B cell (primary cell): ENCODE data around the gene SPPL2B. TPM values are rescaled to one million over a fixed set of nuclear protein-coding genes. Genes with fewer than 3 reads are reported as not detected.

Experiments used
- ATAC-seq: fragments of 200-7000 bp; cut with Tn5 transposase; one replicate; pipeline ENCODE4 v1.10.0; 2021; ENCODE audit warnings: low read depth, mild to moderate bottlenecking, moderate number of reproducible peaks, moderate library complexity
- CTCF ChIA-PET: fragments of 350-600 bp; sonication (Branson Sonifier 250); formaldehyde crosslinking; loops from one replicate; lab custom pipeline; 2021; ENCODE audit warnings: antibody characterized with exemption, inconsistent platforms; lab: Charles Lee
- POLR2A ChIA-PET: fragments of 350-600 bp; sonication (Branson Sonifier 250); formaldehyde crosslinking; loops from one replicate; lab custom pipeline; 2021; ENCODE audit warnings: antibody characterized with exemption; lab: Charles Lee
- DNase-seq: peaks from one replicate; pipeline ENCODE4 v3.0.0; 2013
- H2AFZ ChIP-seq: 2 replicates; pipeline ENCODE4 v1.6.1; 2012; ENCODE audit warnings: mild to moderate bottlenecking, low read depth, low read length; ENCODE audit not compliant: insufficient read depth, poor library complexity, severe bottlenecking
- H3K27ac ChIP-seq, 2 donors: 1 replicate in 1 of 2; 2 replicates in 1 of 2; pipeline ENCODE4 v1.5.1; 2012 to 2013; ENCODE audit warnings: low read length in 2 of 2, mild to moderate bottlenecking in 2 of 2, moderate library complexity in 1 of 2
- H3K27me3 ChIP-seq, 4 experiments: fragments of 200-600 bp in 1 of 4; sonication (generic) in 1 of 4; replicated peaks in 1 of 4; 1 replicate in 2 of 4; 2 replicates in 2 of 4; pipeline versions ENCODE4 v1.6.1 to v1.7.0; 2013 to 2016; ENCODE audit warnings: low read length in 3 of 4, mild to moderate bottlenecking in 2 of 4, mixed read lengths in 1 of 4, moderate library complexity in 1 of 4; ENCODE audit not compliant: insufficient read depth in 4 of 4, control insufficient read depth in 3 of 4; ENCODE audit errors: control extremely low read depth in 1 of 4
- H3K36me3 ChIP-seq, 2 experiments: replicated peaks in 1 of 2; 1 replicate in 1 of 2; 2 replicates in 1 of 2; pipeline versions ENCODE4 v1.6.1 to v1.7.1; 2013; ENCODE audit warnings: low read length in 1 of 2; ENCODE audit not compliant: insufficient read depth in 2 of 2, control insufficient read depth in 1 of 2; ENCODE audit errors: control extremely low read depth in 1 of 2, extremely low read depth in 1 of 2
- H3K4me1 ChIP-seq, 2 donors: fragments of 200-600 bp in 1 of 2; sonication (generic) in 1 of 2; 1 replicate in 1 of 2; 2 replicates in 1 of 2; pipeline versions ENCODE4 v1.5.1 to v1.6.1; 2013 to 2017; ENCODE audit warnings: low read length in 2 of 2; ENCODE audit not compliant: control insufficient read depth in 2 of 2, insufficient read depth in 2 of 2
- H3K4me2 ChIP-seq: replicated peaks from 2 replicates; pipeline ENCODE3; 2012; ENCODE audit warnings: mild to moderate bottlenecking, low read depth, low read length; ENCODE audit not compliant: poor library complexity, severe bottlenecking
- H3K4me3 ChIP-seq, 5 experiments: fragments of 200-600 bp in 1 of 5; sonication (generic) in 1 of 5; 1 replicate in 3 of 5; 2 replicates in 2 of 5; pipeline versions ENCODE4 v1.5.1 to v1.7.0; 2011 to 2016; ENCODE audit warnings: low read length in 4 of 5, mild to moderate bottlenecking in 4 of 5, low read depth in 2 of 5, control low read depth in 1 of 5, moderate library complexity in 1 of 5; ENCODE audit not compliant: insufficient read depth in 1 of 5; ENCODE audit errors: control extremely low read depth in 1 of 5, extremely low read depth in 1 of 5
- H3K79me2 ChIP-seq: fragments of 200-600 bp; sonication (generic); one replicate; pipeline ENCODE4 v1.6.0; 2016; ENCODE audit warnings: low read length; ENCODE audit not compliant: control insufficient read depth, insufficient read depth
- H3K9ac ChIP-seq: fragments of 200-600 bp; sonication (generic); 2 replicates; pipeline ENCODE4 v1.6.1; 2017; ENCODE audit warnings: mild to moderate bottlenecking, low read length, moderate library complexity
- H3K9me3 ChIP-seq, 3 donors: one replicate each; pipeline versions ENCODE4 v1.6.1 to v1.7.1; 2013; ENCODE audit warnings: low read length in 2 of 3; ENCODE audit not compliant: control insufficient read depth in 2 of 3, insufficient read depth in 1 of 3; ENCODE audit errors: control extremely low read depth in 1 of 3
- H4K20me1 ChIP-seq: 2 replicates; pipeline ENCODE4 v1.6.0; 2012; ENCODE audit warnings: mild to moderate bottlenecking, low read length; ENCODE audit not compliant: insufficient read depth, control insufficient read depth, poor library complexity, severe bottlenecking
- H3K27ac Mint-ChIP-seq: one replicate; pipeline ENCODE4 v1.8.0; 2021; ENCODE audit warnings: mixed read lengths
- H3K27me3 Mint-ChIP-seq: one replicate; pipeline ENCODE4 v1.8.0; 2021; ENCODE audit warnings: mixed read lengths
- H3K4me1 Mint-ChIP-seq: one replicate; pipeline ENCODE4 v1.8.0; 2021; ENCODE audit warnings: mixed read lengths
- H3K4me3 Mint-ChIP-seq: one replicate; pipeline ENCODE4 v1.8.0; 2021; ENCODE audit warnings: mixed read lengths
- H3K9me3 Mint-ChIP-seq: one replicate; pipeline ENCODE4 v1.8.0; 2022; ENCODE audit warnings: mixed read lengths; ENCODE audit not compliant: insufficient read depth
- CTCF ChIP-seq: fragments of 200-600 bp; IDR thresholded peaks from one replicate; pipeline ENCODE4 v1.8.0; 2022; ENCODE audit warnings: antibody characterized with exemption, mild to moderate bottlenecking
- EZH2 ChIP-seq: IDR thresholded peaks from 2 replicates; pipeline ENCODE4 v1.6.1; 2012; ENCODE audit warnings: borderline replicate concordance, low read depth, mild to moderate bottlenecking, moderate library complexity, low read length; ENCODE audit not compliant: insufficient read depth, poor library complexity, severe bottlenecking
- WGBS: methylation state at CpG from one replicate; pipeline ENCODE4 v1.1.5; 2013; ENCODE audit warnings: missing lambda C conversion rate; ENCODE audit not compliant: insufficient coverage; 5-methylcytosine and 5-hydroxymethylcytosine counted together
- intact Hi-C: fragments of 100-400 bp; cut with micrococcal nuclease; formaldehyde crosslinking; loops from one replicate; pipeline ENCODE4 v1.10.0; 2022
- polyA plus RNA-seq: library from polyadenylated mRNA; depleted of rRNA; stranded (reverse); fragments of >200 nt; gene quantifications from 2 replicates; pipeline ENCODE4 v1.2.3, GENCODE V29; 2012
- total RNA-seq, 2 donors: library from RNA; stranded (reverse); fragments of 120-200 nt in 1 of 2; gene quantifications; 1 replicate in 1 of 2; 2 replicates in 1 of 2; pipeline versions ENCODE4 v1.2.3 to v1.2.4, GENCODE V29; 2013 to 2022

The SPPL2B gene
- total and polyA plus RNA-seq, 2 donors (not counting 1 experiment from before 2014, with no cell fraction given) = 415 to 479 TPM

DNA sequence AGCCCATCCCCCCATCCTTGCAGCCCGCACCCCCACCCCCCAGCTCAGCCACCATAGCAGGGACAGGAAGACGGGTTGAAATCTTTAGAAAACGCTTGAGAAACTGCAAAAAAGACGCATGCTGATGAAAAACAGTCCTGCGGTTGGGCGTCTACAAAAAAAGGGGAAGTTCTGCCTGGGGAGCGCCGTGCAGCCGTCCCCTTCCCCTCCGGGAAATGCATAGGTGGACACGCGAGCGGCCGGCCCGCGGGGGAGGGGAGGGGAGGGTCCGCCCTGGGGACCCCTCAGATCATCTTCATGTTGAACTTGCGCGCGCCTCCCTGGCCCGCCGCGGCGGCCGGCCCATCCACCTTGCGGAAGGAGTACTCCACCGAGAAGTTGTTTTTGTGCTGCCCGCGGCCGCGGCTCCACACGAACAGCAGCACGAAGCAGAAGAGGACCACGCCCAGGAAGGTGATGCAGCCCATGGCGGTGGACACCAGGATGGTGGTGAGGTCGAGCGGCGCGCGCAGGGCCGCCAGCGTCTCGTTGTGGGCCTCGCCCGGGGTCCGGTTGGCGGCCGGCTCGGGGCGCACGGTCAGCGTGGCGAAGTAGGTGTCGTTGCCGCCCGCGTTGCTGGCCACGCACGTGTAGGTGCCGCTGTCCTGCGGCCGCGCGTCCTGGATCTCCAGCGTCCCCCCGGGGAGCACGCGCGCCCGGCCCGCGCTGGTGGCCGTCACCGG is 38.6 kb upstream of the SPPL2B start:
- under 1% methylated on average over 74 of the region's 74 CpGs for WGBS
- peaks cover 41% of the 10 kb centered on the region for H4K20me1 ChIP-seq
- Mint-ChIP-seq H3K27me3 (no peaks in the 10 kb centered on the region), H3K4me3 (peak overlapping the region; percentile 97), H3K4me1 (peaks cover 51% of the 10 kb centered on the region), H3K9me3 (no peaks in the 10 kb centered on the region), H3K27ac (peak overlapping the region; percentile 87)
- H3K9ac ChIP-seq = peak overlapping the region; percentile 69
- peak overlapping the region; percentile 50 for H2AFZ ChIP-seq
- H3K27me3 ChIP-seq = no peaks in the 10 kb centered on the region
- H3K4me1 ChIP-seq = peaks cover 46 to 62% of the 10 kb centered on the region in 2 donors
- DNase-seq (peak; percentile 92), ATAC-seq (peak; percentile 69)
- H3K27ac ChIP-seq = peak overlapping the region; percentile 75 to 81
- H3K36me3 ChIP-seq = peaks cover 0 to 14% of the 10 kb centered on the region in 2 experiments
- no peaks in the 10 kb centered on the region for H3K9me3 ChIP-seq
- H3K4me3 ChIP-seq = peak overlapping the region; percentile 30 to 82 (median 71)
- peaks cover 60% of the 10 kb centered on the region for H3K79me2 ChIP-seq
- ChIA-PET POLR2A (interaction anchor here (0.6 to 3.4 kb wide), 15 partner anchors 8 to 439 kb away, joined by 3 to 65 read pairs (median 5); no protein-coding TSS in a partner anchor), CTCF (interaction anchor here (0.6 to 3.2 kb wide), 15 partner anchors 9 to 328 kb away, joined by 3 to 30 read pairs (median 5); partner anchors contain the start of gene PLEKHJ1)
- H3K4me2 ChIP-seq = peak overlapping the region; percentile 82
- TF ChIP-seq CTCF = no peak
- no peak for TF ChIP-seq EZH2
- intact Hi-C loops = loop anchor here (1.0 to 5.0 kb wide), 3 partner anchors 15 to 42 kb away; no protein-coding TSS in a partner anchor
